GM12872 (cell line): ENCODE measurements around the gene UROC1.

Experiments used
- CTCF ChIP-seq: IDR thresholded peaks from 3 replicates; pipeline ENCODE4 v1.5.1; 2011; ENCODE audit warnings: low read depth, mild to moderate bottlenecking, low read length, moderate library complexity; ENCODE audit not compliant: insufficient read depth

Gene UROC1

DNA sequence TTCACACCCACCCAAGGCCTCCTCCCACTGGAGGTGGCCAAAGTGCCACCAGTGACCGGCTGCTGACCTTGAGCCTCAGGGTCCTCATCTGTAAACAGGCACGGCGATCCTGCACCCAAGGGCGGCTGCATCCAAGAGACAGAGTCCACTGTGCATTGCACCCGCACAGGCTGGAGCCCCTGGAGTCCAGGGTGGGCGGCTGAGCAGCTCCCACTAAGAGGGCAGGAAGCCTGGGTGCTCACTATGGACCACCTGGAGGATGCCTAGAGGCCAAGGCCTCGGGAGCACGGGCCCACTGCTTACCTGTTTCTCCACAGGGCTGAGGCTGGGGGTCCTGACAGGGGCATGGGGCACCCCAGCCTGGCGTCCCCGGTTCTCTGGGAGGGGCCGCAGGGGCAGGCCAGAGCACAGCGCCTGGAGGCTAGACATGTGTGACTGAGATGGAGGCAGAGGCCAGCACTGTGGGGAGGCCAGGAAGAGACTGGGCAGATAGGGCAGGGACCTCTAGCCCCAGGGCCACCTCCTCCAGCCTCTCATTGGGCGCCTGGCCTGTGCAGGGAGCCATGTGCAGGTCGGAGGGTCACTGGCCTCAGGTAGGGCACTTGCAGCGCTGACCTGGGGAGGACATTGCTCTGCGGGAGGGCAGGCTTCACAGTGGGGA is at the start of gene UROC1:
UROC1 (minus strand) TSS at position 483 of the 661 bp plus-strand sequence; CDS start at position 429, 54 bp downstream.
- no peak for TF ChIP-seq CTCF

GRCh38 chr3:126562737-126563276 is 45.2 kb upstream of the UROC1 start:
- no peak for TF ChIP-seq CTCF

DNA sequence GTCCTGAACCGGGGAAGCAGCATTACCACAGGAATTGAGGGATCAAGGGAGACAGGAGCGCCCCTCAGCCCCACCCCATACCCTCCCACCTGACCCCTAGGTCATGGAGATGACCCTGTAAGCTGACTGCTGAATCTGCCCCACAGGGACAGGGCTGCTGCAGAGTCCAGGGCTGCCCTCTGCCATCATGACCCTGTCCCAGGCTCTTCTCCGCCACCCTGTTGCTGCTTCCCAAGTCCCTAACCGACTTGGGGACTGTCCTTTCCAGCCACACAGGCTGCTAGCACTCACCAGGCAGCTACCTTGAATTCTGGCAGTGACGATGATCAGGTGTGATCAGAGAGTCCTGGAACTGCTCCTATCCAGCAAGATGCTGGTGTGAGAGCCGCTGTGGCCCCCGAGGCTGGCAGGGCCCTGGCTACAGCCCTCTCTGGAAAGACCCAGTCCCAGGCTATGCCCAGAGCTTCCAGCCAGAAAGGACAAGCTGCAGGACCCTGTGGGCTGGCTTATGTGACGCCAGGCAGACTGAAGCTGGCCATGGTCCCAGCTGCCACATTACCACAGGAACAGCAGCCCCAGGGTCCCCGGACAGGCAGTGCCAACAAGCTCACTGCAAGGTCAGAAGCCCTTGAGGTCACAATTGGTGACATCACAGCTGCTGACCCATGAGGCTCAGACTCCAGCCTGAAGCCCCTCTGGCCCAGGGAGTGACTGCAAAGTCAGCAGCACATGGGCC is 40.9 kb upstream of the UROC1 start, which contains the start of gene C3orf22:
C3orf22 (minus strand) TSS at position 597 of the 736 bp plus-strand sequence. CDS start 5,542 bp downstream, outside the sequence.
- TF ChIP-seq CTCF, result no peak

GRCh38 chr3:126557761-126558160 is 40.2 kb upstream of the UROC1 start:
- TF ChIP-seq CTCF, result no peak

GRCh38 chr3:126557415-126557745 is 39.8 kb upstream of the UROC1 start:
- TF ChIP-seq CTCF, result no peak

GRCh38 chr3:126556637-126557414 is 39.3 kb upstream of the UROC1 start:
- TF ChIP-seq CTCF, result no peak

DNA sequence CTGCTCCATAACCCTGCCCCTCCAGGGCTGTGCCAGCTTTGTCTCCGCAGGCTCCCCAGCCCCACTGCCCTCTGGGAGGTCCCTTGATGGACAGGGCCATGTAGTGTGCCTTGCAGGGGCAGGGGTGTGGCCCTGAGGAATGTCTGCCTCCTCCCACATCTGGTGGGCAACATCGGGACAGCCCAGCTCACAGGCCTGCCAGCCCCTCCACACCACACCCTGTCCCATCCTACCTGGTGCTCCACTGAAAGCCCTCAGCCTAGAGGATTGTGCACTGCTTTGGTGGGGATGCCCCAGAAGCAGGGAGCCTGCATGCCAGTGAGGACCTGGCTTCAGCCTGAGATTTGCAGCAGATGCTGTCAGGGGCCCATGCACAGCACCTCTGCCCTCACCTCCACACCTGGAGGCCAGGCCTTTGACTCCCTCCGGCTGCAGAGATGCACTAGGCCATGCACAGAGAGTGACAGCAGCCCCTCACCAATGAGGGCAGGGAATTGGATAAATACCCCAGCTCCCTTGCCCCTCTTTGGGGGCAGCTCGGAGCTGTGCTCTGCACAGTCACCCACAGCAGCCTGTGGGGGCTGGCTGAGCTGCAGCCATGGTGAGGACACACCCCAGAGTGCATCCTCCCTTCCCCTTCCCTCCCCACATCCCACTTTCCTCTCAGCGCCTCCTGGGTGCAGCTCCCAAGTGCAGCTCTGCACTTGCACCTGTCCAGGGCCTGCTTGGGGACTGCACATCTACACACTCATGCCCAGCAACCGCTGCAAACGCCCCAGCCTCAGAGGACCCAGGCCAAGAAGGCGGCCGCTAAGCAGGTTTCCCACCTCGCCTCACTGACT is 38.4 kb upstream of the UROC1 start:
- no peak for TF ChIP-seq CTCF
